DMS 273 (cell line): Measurements from ENCODE around the gene ARHGAP15.

Source experiments
- DNase-seq: peaks from one replicate; lab custom pipeline; 2025; ENCODE audit not compliant: unreplicated experiment; lab: John Stamatoyannopoulos, UW

The ARHGAP15 gene

GRCh38 chr2:143219266-143219665 is 90.0 kb downstream of the ARHGAP15 start:
- DNase-seq: no peak

- no peak for DNase-seq
Observed at GRCh38 chr2:143223556-143223955, 94.3 kb downstream of the ARHGAP15 start.

- no peak for DNase-seq
Observed at GRCh38 chr2:143225931-143226330, 96.7 kb downstream of the ARHGAP15 start.

GRCh38 chr2:143226714-143227541 is 97.7 kb downstream of the ARHGAP15 start:
- no peak for DNase-seq

- no peak for DNase-seq
Observed at GRCh38 chr2:143229411-143229810, 100.2 kb downstream of the ARHGAP15 start.

GRCh38 chr2:143229952-143230351 is 100.7 kb downstream of the ARHGAP15 start:
- no peak for DNase-seq

- DNase-seq: no peak
Observed at GRCh38 chr2:143230506-143231253, 101.5 kb downstream of the ARHGAP15 start.

GRCh38 chr2:143231254-143231645 is 102.0 kb downstream of the ARHGAP15 start:
- DNase-seq: no peak

GRCh38 chr2:143237146-143237777 is 108.0 kb downstream of the ARHGAP15 start:
- no peak for DNase-seq

GRCh38 chr2:143241403-143242088 is 112.3 kb downstream of the ARHGAP15 start:
- DNase-seq: no peak

- no peak for DNase-seq
Observed at GRCh38 chr2:143246246-143246645, 117.0 kb downstream of the ARHGAP15 start.

- DNase-seq: no peak
Observed at GRCh38 chr2:143246815-143247744, 117.9 kb downstream of the ARHGAP15 start.

GRCh38 chr2:143248631-143249030 is 119.4 kb downstream of the ARHGAP15 start:
- no peak for DNase-seq

- no peak for DNase-seq
Observed at GRCh38 chr2:143251681-143252080, 122.5 kb downstream of the ARHGAP15 start.

GRCh38 chr2:143252138-143252907 is 123.1 kb downstream of the ARHGAP15 start:
- DNase-seq: no peak

GRCh38 chr2:143254110-143254509 is 124.9 kb downstream of the ARHGAP15 start:
- DNase-seq: no peak

- no peak for DNase-seq
Observed at GRCh38 chr2:143255086-143255485, 125.9 kb downstream of the ARHGAP15 start.

- no peak for DNase-seq
Observed at GRCh38 chr2:143255899-143256298, 126.7 kb downstream of the ARHGAP15 start.

- DNase-seq: no peak
Observed at GRCh38 chr2:143258126-143258892, 129.1 kb downstream of the ARHGAP15 start.
